GM21367 (cell line): ENCODE data around the gene PAX8.

Source experiments
- ATAC-seq: cut with Tn5 transposase; IDR thresholded peaks from one replicate; pipeline ENCODE4 v1.9.1; 2021; ENCODE audit not compliant: unreplicated experiment

PAX8 gene

GRCh38 chr2:113209011-113209645, 69.6 kb downstream of the PAX8 start:
- ATAC-seq: no peak

GRCh38 chr2:113208396-113208795, 70.3 kb downstream of the PAX8 start:
- ATAC-seq: no peak

- no peak for ATAC-seq
These were observed 71.7 kb downstream of the PAX8 start for GRCh38 chr2:113207021-113207420.

- ATAC-seq: no peak
These were observed 72.5 kb downstream of the PAX8 start for GRCh38 chr2:113206251-113206650.

- peak; percentile 72 for ATAC-seq
These were observed 74.7 kb downstream of the PAX8 start for GRCh38 chr2:113203901-113204519.

GRCh38 chr2:113203217-113203530, 75.5 kb downstream of the PAX8 start:
- ATAC-seq: no peak

GRCh38 chr2:113202305-113203216, 76.2 kb downstream of the PAX8 start:
- no peak for ATAC-seq

GRCh38 chr2:113201496-113202304, 77.0 kb downstream of the PAX8 start:
- ATAC-seq: no peak

GRCh38 chr2:113200736-113201490, 77.8 kb downstream of the PAX8 start:
- ATAC-seq: no peak

GRCh38 chr2:113200236-113200635, 78.5 kb downstream of the PAX8 start:
- ATAC-seq: no peak

- ATAC-seq: peak; percentile 61
These were observed 79.7 kb downstream of the PAX8 start for GRCh38 chr2:113198790-113199612.

- no peak for ATAC-seq
These were observed 80.5 kb downstream of the PAX8 start for GRCh38 chr2:113198048-113198789.

- no peak for ATAC-seq
These were observed 81.2 kb downstream of the PAX8 start for GRCh38 chr2:113197347-113198047.

GRCh38 chr2:113196839-113197238, 81.9 kb downstream of the PAX8 start:
- no peak for ATAC-seq

GRCh38 chr2:113195923-113196501, 82.7 kb downstream of the PAX8 start:
- ATAC-seq: no peak

- ATAC-seq: no peak
These were observed 86.1 kb downstream of the PAX8 start for GRCh38 chr2:113192459-113193100.

GRCh38 chr2:113190871-113191270, 87.8 kb downstream of the PAX8 start:
- no peak for ATAC-seq
